ENCODE data around the gene RBX1. TPM values are rescaled to one million over a fixed set of nuclear protein-coding genes. Genes with fewer than 3 reads are reported as not detected.
A peak's percentile ranks its signal among the peaks of the same experiment; 100 is the strongest.

Gene RBX1
- total RNA-seq, 1 donor from 2014 or later, result 62.8 TPM

DNA sequence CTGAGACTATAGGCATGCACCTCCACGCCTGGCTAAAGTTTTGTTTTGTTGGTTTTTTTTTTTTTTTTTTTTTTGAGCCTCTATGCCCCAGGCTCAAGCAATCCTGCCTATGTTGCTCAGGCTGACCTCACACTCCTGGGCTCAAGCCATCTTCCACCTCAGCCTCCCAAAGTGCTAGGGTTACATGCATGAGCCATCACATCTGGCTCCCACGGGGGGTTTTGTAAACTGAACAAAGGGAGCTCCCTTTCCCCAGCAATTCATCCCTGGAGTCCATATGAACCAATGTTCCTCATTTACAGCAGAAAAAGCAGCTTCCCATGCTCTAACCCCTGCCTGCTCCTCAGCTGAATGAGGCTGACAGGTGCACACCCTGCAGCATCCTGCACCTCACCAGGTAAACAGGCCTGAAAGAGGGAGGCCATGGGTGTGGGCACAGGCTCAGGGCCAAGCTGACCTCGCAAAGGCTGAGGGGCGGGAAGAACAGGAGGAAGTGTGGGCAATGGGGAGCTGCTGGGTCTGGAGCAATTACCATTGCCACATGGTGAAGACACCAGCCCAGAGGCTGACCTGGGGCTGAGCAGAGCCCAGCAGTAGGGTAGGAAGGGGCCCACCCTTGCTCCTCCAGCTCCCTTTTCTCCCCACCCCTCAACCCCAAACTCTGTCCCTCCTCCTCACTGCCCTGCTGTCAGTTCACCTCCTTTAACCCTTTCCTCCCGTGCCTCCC is 58.2 kb downstream of the RBX1 start:
- no peak for DNase-seq (ENCODE audit: extremely low spot score, unreplicated experiment)
- H3K27me3 Mint-ChIP-seq, result no peaks in the 10 kb centered on the region
- peak overlapping the region; percentile 58 for H3K27ac Mint-ChIP-seq
- no peak for TF ChIP-seq CTCF (conservative IDR thresholded peaks at IDR 0.05)
- no peaks in the 10 kb centered on the region for H3K9me3 Mint-ChIP-seq
- no peaks in the 10 kb centered on the region for H3K36me3 Mint-ChIP-seq
- H3K4me3 Mint-ChIP-seq, result no peak overlapping the region
- peaks cover 5% of the 10 kb centered on the region for H3K4me1 Mint-ChIP-seq (ENCODE audit: unreplicated experiment)

DNA sequence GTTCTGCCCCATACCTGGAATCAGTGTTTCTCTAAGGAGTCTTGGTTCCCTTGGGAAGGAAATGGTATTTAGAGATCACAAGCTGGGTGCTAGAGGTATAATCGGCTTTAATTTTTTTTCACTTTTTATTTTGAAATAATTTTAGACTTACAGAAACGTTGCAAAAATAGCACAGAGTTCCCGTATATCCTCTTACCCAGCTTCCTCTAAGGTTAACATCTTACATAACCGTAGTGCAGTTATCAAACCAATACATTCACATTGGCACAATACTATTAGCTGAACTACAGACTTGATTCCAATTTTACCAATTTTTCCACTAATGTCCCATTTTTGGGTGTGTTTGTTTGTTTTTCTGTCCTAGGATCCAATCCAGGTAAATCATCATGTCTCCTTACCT is 63.8 kb downstream of the RBX1 start:
- no peaks in the 10 kb centered on the region for H3K27me3 Mint-ChIP-seq
- no peak for DNase-seq (ENCODE audit: extremely low spot score, unreplicated experiment)
- no peaks in the 10 kb centered on the region for H3K9me3 Mint-ChIP-seq
- H3K4me1 Mint-ChIP-seq (ENCODE audit: unreplicated experiment), result peaks cover 6% of the 10 kb centered on the region
- no peaks in the 10 kb centered on the region for H3K36me3 Mint-ChIP-seq
- no peak overlapping the region for H3K27ac Mint-ChIP-seq
- no peak overlapping the region for H3K4me3 Mint-ChIP-seq
- no peak for TF ChIP-seq CTCF (conservative IDR thresholded peaks at IDR 0.05)

DNA sequence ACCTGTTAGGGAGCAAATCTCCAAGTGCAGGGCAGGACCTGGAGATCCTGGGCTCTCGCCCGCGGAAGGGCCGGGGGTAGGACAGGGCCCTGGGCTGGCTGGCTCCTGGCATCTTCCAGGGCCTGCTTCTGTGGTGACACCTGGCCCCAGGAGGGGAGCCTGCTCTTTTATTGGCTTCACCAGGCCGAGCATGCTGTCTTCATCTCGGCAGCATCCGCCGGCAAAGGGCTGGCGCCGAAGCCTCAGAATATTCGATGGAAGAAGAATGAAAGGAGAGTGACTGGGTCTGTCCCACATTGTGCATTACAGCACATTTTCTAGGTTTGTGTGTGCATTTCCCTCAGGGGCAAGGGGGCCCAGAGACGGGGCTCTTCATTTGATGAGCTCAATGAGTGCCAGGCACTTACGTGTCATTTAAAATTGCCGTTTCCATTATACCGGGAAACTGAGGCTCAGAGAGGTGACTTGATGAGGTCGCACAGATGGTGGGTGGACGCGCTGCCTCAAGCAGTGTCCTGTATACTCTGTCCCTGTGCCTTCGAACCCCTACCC is 70.0 kb downstream of the RBX1 start:
- DNase-seq (ENCODE audit: extremely low spot score, unreplicated experiment), result no peak
- no peaks in the 10 kb centered on the region for H3K36me3 Mint-ChIP-seq
- H3K27me3 Mint-ChIP-seq, result no peaks in the 10 kb centered on the region
- H3K27ac Mint-ChIP-seq, result peak overlapping the region; percentile 99
- TF ChIP-seq CTCF (conservative IDR thresholded peaks at IDR 0.05), result no peak
- peaks cover 12% of the 10 kb centered on the region for H3K4me1 Mint-ChIP-seq (ENCODE audit: unreplicated experiment)
- peak overlapping the region; percentile 96 for H3K4me3 Mint-ChIP-seq
- H3K9me3 Mint-ChIP-seq, result no peaks in the 10 kb centered on the region

DNA sequence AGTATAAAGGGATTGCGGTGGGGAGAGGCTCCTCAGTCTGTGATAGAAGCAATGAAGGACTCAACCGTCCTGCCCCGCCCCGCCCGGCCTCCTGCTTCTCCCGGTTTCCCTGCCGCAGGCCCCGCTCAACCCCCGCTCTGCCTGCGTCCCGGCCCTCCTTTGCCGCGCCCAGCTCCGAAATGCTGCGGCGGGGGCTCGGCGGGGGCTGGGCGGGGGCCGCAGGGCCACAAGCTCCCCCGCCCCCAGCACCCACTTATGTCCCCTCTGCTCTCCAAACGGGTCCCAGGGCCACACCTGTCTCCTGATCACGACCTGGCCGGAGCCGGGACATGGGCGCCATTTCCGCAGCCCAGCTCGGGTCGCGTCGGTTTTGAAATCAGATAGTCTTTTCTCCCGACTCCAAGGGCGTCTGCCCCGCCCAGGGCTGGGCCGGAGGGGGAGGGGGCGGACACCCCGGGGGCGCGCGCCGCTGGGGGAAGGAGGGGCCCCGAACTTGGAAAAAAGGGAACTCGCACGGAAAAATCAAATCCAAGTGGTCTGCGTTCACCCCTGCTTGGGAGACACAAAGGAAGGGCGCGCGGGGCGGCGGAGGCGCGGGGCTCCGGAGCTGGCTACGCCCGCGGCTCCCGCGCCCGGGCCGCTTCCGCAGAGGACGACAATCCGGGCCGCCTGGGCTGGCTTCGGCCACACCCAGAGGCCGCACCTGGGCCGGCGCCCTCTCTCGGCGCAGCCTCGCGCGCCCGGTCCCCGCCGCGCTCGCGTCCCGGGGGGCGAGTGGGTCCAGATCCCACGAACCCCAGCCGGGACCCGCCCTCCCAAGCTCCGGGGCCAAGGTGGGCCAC is 70.7 kb downstream of the RBX1 start:
- Mint-ChIP-seq H3K9me3 (no peaks in the 10 kb centered on the region), H3K27me3 (no peaks in the 10 kb centered on the region), H3K36me3 (no peaks in the 10 kb centered on the region), H3K4me1 (ENCODE audit: unreplicated experiment) (peaks cover 12% of the 10 kb centered on the region), H3K4me3 (peak overlapping the region; percentile 96), H3K27ac (peak overlapping the region; percentile 99)
- TF ChIP-seq CTCF (conservative IDR thresholded peaks at IDR 0.05), result peak; percentile 22
- DNase-seq (ENCODE audit: extremely low spot score, unreplicated experiment), result peak; percentile 81

- H3K27me3 Mint-ChIP-seq, result no peaks in the 10 kb centered on the region
- peak overlapping the region; percentile 86 for H3K4me3 Mint-ChIP-seq
- DNase-seq (ENCODE audit: extremely low spot score, unreplicated experiment), result peak; percentile 97
- TF ChIP-seq CTCF (conservative IDR thresholded peaks at IDR 0.05), result no peak
- no peaks in the 10 kb centered on the region for H3K9me3 Mint-ChIP-seq
- peak overlapping the region; percentile 87 for H3K27ac Mint-ChIP-seq
- H3K36me3 Mint-ChIP-seq, result no peaks in the 10 kb centered on the region
- H3K4me1 Mint-ChIP-seq (ENCODE audit: unreplicated experiment), result peaks cover 12% of the 10 kb centered on the region
These were observed 71.5 kb downstream of the RBX1 start for GRCh38 chr22:41022470-41023298.
